Neutrophil (primary cell): Measurements from ENCODE around the gene APRT.

Source experiments
- H3K27ac ChIP-seq: fragments of 200-600 bp; sonication (generic); 2 replicates; pipeline ENCODE4 v1.5.1; 2016; ENCODE audit warnings: mild to moderate bottlenecking, moderate library complexity
- H3K27me3 ChIP-seq: fragments of 200-600 bp; sonication (generic); 2 replicates; pipeline ENCODE4 v1.6.0; 2016; ENCODE audit warnings: mild to moderate bottlenecking
- H3K36me3 ChIP-seq: fragments of 200-600 bp; sonication (generic); 2 replicates; pipeline ENCODE4 v1.5.1; 2017
- H3K4me1 ChIP-seq, 2 experiments: fragments of 200-600 bp in 1 of 2; sonication (generic) in 1 of 2; 1 replicate in 1 of 2; 2 replicates in 1 of 2; pipeline versions ENCODE4 v1.5.1 to v1.6.1; 2013 to 2016; ENCODE audit warnings: low read depth in 1 of 2, low read length in 1 of 2, mild to moderate bottlenecking in 1 of 2, moderate library complexity in 1 of 2; ENCODE audit not compliant: control insufficient read depth in 1 of 2, insufficient read depth in 1 of 2
- H3K4me3 ChIP-seq, 2 experiments: fragments of 200-600 bp in 1 of 2; sonication (generic) in 1 of 2; 1 replicate in 1 of 2; 2 replicates in 1 of 2; pipeline ENCODE4 v1.5.1; 2013 to 2016; ENCODE audit warnings: low read depth in 1 of 2, low read length in 1 of 2, mild to moderate bottlenecking in 1 of 2, moderate library complexity in 1 of 2
- H3K9me3 ChIP-seq: fragments of 200-600 bp; sonication (generic); 2 replicates; pipeline ENCODE4 v1.5.1; 2016
- CTCF ChIP-seq: fragments of 200-600 bp; sonication (generic); IDR thresholded peaks from 2 replicates; pipeline ENCODE4 v1.5.1; 2016; ENCODE audit warnings: antibody characterized with exemption

Gene APRT

GRCh38 chr16:88853325-88853941 lies 41.7 kb upstream of the APRT start:
- Histone ChIP-seq H3K4me3 (peak overlapping the region; percentile 62 to 70), H3K27ac (peak overlapping the region; percentile 94), H3K36me3 (peaks cover 31% of the 10 kb centered on the region), H3K9me3 (no peaks in the 10 kb centered on the region), H3K4me1 (peaks cover 60 to 64% of the 10 kb centered on the region in 2 experiments), H3K27me3 (no peaks in the 10 kb centered on the region)
- TF ChIP-seq CTCF: no peak

- no peaks in the 10 kb centered on the region for H3K9me3 ChIP-seq
- no peak overlapping the region for H3K4me3 ChIP-seq
- no peaks in the 10 kb centered on the region for H3K27me3 ChIP-seq
- H3K27ac ChIP-seq: peak overlapping the region; percentile 94
- H3K36me3 ChIP-seq: peaks cover 46% of the 10 kb centered on the region
- H3K4me1 ChIP-seq: peaks cover 46 to 51% of the 10 kb centered on the region in 2 experiments
- no peak for TF ChIP-seq CTCF
These were observed 39.9 kb upstream of the APRT start for GRCh38 chr16:88851616-88852015.

- Histone ChIP-seq H3K4me3 (no peak overlapping the region), H3K36me3 (peaks cover 52% of the 10 kb centered on the region), H3K9me3 (no peaks in the 10 kb centered on the region), H3K27ac (no peak overlapping the region), H3K27me3 (no peaks in the 10 kb centered on the region), H3K4me1 (peaks cover 39 to 44% of the 10 kb centered on the region in 2 experiments)
- no peak for TF ChIP-seq CTCF
These were observed 38.9 kb upstream of the APRT start for GRCh38 chr16:88850531-88851199.

GRCh38 chr16:88848557-88848956 lies 36.8 kb upstream of the APRT start:
- no peak overlapping the region for H3K4me3 ChIP-seq
- H3K36me3 ChIP-seq: peaks cover 70% of the 10 kb centered on the region
- TF ChIP-seq CTCF: no peak

GRCh38 chr16:88847654-88848053 lies 35.9 kb upstream of the APRT start:
- Histone ChIP-seq H3K36me3 (peaks cover 80% of the 10 kb centered on the region), H3K4me1 (peaks cover 12 to 14% of the 10 kb centered on the region in 2 experiments), H3K4me3 (no peak overlapping the region), H3K27ac (no peak overlapping the region), H3K27me3 (no peaks in the 10 kb centered on the region), H3K9me3 (no peaks in the 10 kb centered on the region)
- no peak for TF ChIP-seq CTCF

More at GRCh38 chr16:88848557-88848956, 36.8 kb upstream of the APRT start:
- Histone ChIP-seq H3K27ac (no peak overlapping the region), H3K9me3 (no peaks in the 10 kb centered on the region), H3K4me1 (peaks cover 19 to 23% of the 10 kb centered on the region in 2 experiments), H3K27me3 (no peaks in the 10 kb centered on the region)
